Sigmoid colon (tissue), 4 donors: Measurements from ENCODE around the gene SLC26A9.

ENCODE experiments used
- EP300 ChIP-seq, 4 donors: sonication (generic); formaldehyde crosslinking; IDR thresholded peaks; one replicate each; pipeline ENCODE4 v1.6.1; 2017; ENCODE audit warnings: antibody characterized with exemption in 4 of 4
- POLR2A ChIP-seq, 2 donors: fragments of 450-650 bp; IDR thresholded peaks; one replicate each; pipeline ENCODE4 v1.6.1; 2016; ENCODE audit warnings: antibody characterized with exemption in 2 of 2, mild to moderate bottlenecking in 2 of 2, moderate library complexity in 2 of 2
- TF ChIP-seq, protein P1 (sequence below), 4 experiments: fragments of 450-650 bp in 3 of 4; fragments of 200-600 bp in 1 of 4; IDR thresholded peaks; one replicate each; pipeline ENCODE4 v1.5.1; 2016 to 2019; ENCODE audit warnings: antibody characterized with exemption in 4 of 4, mild to moderate bottlenecking in 3 of 4, moderate library complexity in 2 of 4

DNA sequence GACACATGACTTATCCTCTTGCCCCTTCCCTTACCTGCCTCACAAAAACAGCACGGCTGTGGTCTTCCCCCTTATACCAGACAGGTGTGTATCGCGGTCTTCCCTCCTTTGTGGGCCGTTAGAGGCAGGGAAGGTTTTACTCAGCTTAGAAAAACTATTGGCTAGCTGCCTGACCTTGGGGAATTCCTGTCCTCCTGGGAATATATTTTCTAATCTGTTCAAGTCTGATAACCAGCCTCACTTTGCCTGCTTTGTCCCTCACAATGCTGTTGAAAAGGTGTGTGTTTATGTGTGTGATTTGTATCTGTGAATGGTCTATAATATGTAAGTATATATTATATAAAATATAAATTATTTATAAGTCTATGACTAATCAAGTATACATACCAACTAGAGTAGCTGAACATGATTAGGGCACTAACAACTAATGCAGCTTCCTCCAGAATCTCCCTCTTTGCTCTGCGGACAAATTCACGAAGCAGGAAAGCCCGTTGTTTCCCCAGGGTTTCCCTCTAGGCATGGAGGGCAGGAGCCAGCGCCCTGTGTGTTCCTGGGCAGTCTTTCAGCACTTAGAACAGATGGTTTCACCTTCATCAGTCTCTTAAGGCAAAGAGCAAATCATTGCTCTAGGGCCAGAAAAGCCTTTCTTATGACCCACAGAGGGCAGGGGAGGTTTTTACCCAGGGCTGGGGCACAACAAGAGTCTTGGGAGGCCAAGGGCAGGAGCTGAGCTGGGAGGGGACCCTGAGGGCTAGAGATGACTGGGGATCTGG lies 25.6 kb downstream of the SLC26A9 start:
- TF ChIP-seq, protein P1, sequence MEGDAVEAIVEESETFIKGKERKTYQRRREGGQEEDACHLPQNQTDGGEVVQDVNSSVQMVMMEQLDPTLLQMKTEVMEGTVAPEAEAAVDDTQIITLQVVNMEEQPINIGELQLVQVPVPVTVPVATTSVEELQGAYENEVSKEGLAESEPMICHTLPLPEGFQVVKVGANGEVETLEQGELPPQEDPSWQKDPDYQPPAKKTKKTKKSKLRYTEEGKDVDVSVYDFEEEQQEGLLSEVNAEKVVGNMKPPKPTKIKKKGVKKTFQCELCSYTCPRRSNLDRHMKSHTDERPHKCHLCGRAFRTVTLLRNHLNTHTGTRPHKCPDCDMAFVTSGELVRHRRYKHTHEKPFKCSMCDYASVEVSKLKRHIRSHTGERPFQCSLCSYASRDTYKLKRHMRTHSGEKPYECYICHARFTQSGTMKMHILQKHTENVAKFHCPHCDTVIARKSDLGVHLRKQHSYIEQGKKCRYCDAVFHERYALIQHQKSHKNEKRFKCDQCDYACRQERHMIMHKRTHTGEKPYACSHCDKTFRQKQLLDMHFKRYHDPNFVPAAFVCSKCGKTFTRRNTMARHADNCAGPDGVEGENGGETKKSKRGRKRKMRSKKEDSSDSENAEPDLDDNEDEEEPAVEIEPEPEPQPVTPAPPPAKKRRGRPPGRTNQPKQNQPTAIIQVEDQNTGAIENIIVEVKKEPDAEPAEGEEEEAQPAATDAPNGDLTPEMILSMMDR (IDR thresholded peaks at IDR 0.05) = no peak
- TF ChIP-seq POLR2A (IDR thresholded peaks at IDR 0.05) (no peak), EP300 (IDR thresholded peaks at IDR 0.05) (no peak)
